OCI-LY7 (cell line): ENCODE data around the gene CD47. TPM values are rescaled to one million over a fixed set of nuclear protein-coding genes. Genes with fewer than 3 reads are reported as not detected.

Experiments
- BruUV-seq: library from RNA; stranded (reverse); fragments of 400-500 nt; replicated peaks from 2 replicates; lab custom pipeline; 2021; lab: Mats Ljungman, UMichigan
- CTCF ChIA-PET: fragments of 300-600 bp; sonication (Branson Sonifier 250); formaldehyde crosslinking; loops from one replicate; lab custom pipeline; 2022; ENCODE audit warnings: antibody characterized with exemption; ENCODE audit not compliant: unreplicated experiment; lab: Charles Lee
- POLR2A ChIA-PET: fragments of 300-600 bp; sonication (Branson Sonifier 250); formaldehyde crosslinking; loops from one replicate; lab custom pipeline; 2022; ENCODE audit warnings: antibody characterized with exemption; lab: Charles Lee
- DNase-seq: peaks from one replicate; pipeline ENCODE4 v3.0.0-alpha.2; 2015; ENCODE audit warnings: low spot score
- H2AFZ ChIP-seq: fragments of 200-600 bp; sonication (generic), shearing (Covaris generic); 2 replicates; pipeline ENCODE4 v1.6.1; 2014; ENCODE audit warnings: mild to moderate bottlenecking, antibody characterized with exemption, low read length, moderate library complexity
- H3K27ac ChIP-seq: fragments of 200-600 bp; sonication (generic); 2 replicates; pipeline ENCODE4 v1.5.1; 2014; ENCODE audit warnings: mixed run types, low read depth, mild to moderate bottlenecking, moderate library complexity, low read length, inconsistent platforms; ENCODE audit not compliant: poor library complexity, severe bottlenecking
- H3K36me3 ChIP-seq: fragments of 200-600 bp; sonication (generic); 2 replicates; pipeline ENCODE4 v1.6.1; 2014; ENCODE audit warnings: mild to moderate bottlenecking, antibody characterized with exemption, low read length, moderate library complexity, mixed read lengths; ENCODE audit not compliant: insufficient read depth
- H3K4me1 ChIP-seq: fragments of 200-600 bp; sonication (generic); 2 replicates; pipeline ENCODE4 v1.5.1; 2014; ENCODE audit warnings: mild to moderate bottlenecking, low read length; ENCODE audit not compliant: insufficient read depth, poor library complexity, severe bottlenecking
- H3K4me2 ChIP-seq: fragments of 200-600 bp; sonication (generic); 2 replicates; pipeline ENCODE4 v1.6.1; 2014; ENCODE audit warnings: mild to moderate bottlenecking, low read length
- H3K4me3 ChIP-seq: fragments of 200-600 bp; sonication (generic); 2 replicates; pipeline ENCODE4 v1.5.1; 2014; ENCODE audit warnings: mild to moderate bottlenecking, low read depth, low read length; ENCODE audit not compliant: poor library complexity, severe bottlenecking
- H3K79me2 ChIP-seq: fragments of 200-600 bp; sonication (generic); 2 replicates; pipeline ENCODE4 v1.6.1; 2016; ENCODE audit warnings: low read depth, mild to moderate bottlenecking, low read length, moderate library complexity, mixed read lengths; ENCODE audit not compliant: insufficient read depth
- H3K9me2 ChIP-seq: fragments of 200-600 bp; sonication (generic); 2 replicates; pipeline ENCODE4 v1.6.1; 2016; ENCODE audit warnings: mild to moderate bottlenecking, low read length, mixed read lengths; ENCODE audit not compliant: insufficient read depth
- H3K9me3 ChIP-seq: fragments of 200-600 bp; sonication (generic); 2 replicates; pipeline ENCODE4 v1.6.1; 2014; ENCODE audit warnings: mild to moderate bottlenecking, mixed run types, low read length, mixed read lengths
- H4K20me1 ChIP-seq: fragments of 200-600 bp; sonication (generic); 2 replicates; pipeline ENCODE4 v1.6.1; 2014; ENCODE audit warnings: mild to moderate bottlenecking, antibody characterized with exemption, low read length, moderate library complexity, mixed read lengths; ENCODE audit not compliant: insufficient read depth
- CTCF ChIP-seq: fragments of 200-600 bp; sonication (generic); conservative IDR thresholded peaks from 2 replicates; pipeline ENCODE4 v1.5.1; 2014; ENCODE audit warnings: mild to moderate bottlenecking, antibody characterized with exemption, low read length, moderate library complexity, mixed read lengths
- EZH2phosphoT487 ChIP-seq: fragments of 200-600 bp; sonication (generic); IDR thresholded peaks from 2 replicates; pipeline ENCODE4 v1.6.1; 2018; ENCODE audit warnings: low read depth, borderline replicate concordance, mild to moderate bottlenecking, mixed run types, antibody characterized with exemption, low read length, moderate library complexity, mixed read lengths
- intact Hi-C: fragments of 100-400 bp; cut with micrococcal nuclease; formaldehyde crosslinking; loops from one replicate; pipeline ENCODE4 v1.10.0; 2022; ENCODE audit not compliant: unreplicated experiment
- total RNA-seq, 2 experiments: library from RNA; depleted of rRNA in 1 of 2; stranded (reverse); fragments of >200 nt in 1 of 2; shearing (Covaris generic) in 1 of 2; gene quantifications; 2 replicates each; pipeline ENCODE4 v1.2.3, GENCODE V29; 2014 to 2022

The CD47 gene
- total RNA-seq, 2 experiments from 2014 or later, result 43.9 to 50.0 TPM

GRCh38 chr3:107995823-107996222 lies 95.0 kb downstream of the CD47 start:
- H3K9me3 ChIP-seq, result no peaks in the 10 kb centered on the region
- DNase-seq, result no peak
- ChIA-PET POLR2A (interaction anchor here (0.6 kb wide), 1 partner anchor 22 kb away, joined by 5 read pairs; no protein-coding TSS in a partner anchor), CTCF (no interaction called here)
- TF ChIP-seq EZH2phosphoT487, result no peak
- TF ChIP-seq CTCF, result no peak
- no TSS peak for BruUV-seq
- no peak overlapping the region for H3K4me2 ChIP-seq
- no peaks in the 10 kb centered on the region for H3K4me1 ChIP-seq
- no peaks in the 10 kb centered on the region for H3K36me3 ChIP-seq
- no peak overlapping the region for H3K4me3 ChIP-seq
- no peaks in the 10 kb centered on the region for H4K20me1 ChIP-seq
- H2AFZ ChIP-seq, result no peak overlapping the region
- H3K79me2 ChIP-seq, result no peaks in the 10 kb centered on the region
- H3K9me2 ChIP-seq, result no peaks in the 10 kb centered on the region
- intact Hi-C loops, result no loop called here
- no peak overlapping the region for H3K27ac ChIP-seq

- Histone ChIP-seq H3K4me2 (no peak overlapping the region), H3K36me3 (no peaks in the 10 kb centered on the region)
- POLR2A ChIA-PET, result interaction anchor here (0.6 kb wide), 1 partner anchor 22 kb away, joined by 5 read pairs; no protein-coding TSS in a partner anchor
Observed at GRCh38 chr3:107994956-107995715, 95.7 kb downstream of the CD47 start.

More at GRCh38 chr3:107994956-107995715, 95.7 kb downstream of the CD47 start:
- TF ChIP-seq CTCF (no peak), EZH2phosphoT487 (no peak)
- BruUV-seq, result no TSS peak
- Histone ChIP-seq H2AFZ (no peak overlapping the region), H3K4me3 (no peak overlapping the region), H3K4me1 (no peaks in the 10 kb centered on the region), H3K9me3 (no peaks in the 10 kb centered on the region), H3K9me2 (no peaks in the 10 kb centered on the region), H3K27ac (no peak overlapping the region), H4K20me1 (no peaks in the 10 kb centered on the region), H3K79me2 (no peaks in the 10 kb centered on the region)
- CTCF ChIA-PET, result no interaction called here
- DNase-seq, result no peak
- intact Hi-C loops, result no loop called here
